ENCODE measurements around the gene SEMA4G. TPM values are rescaled to one million over a fixed set of nuclear protein-coding genes. Genes with fewer than 3 reads are reported as not detected.

The SEMA4G gene
- total and polyA plus RNA-seq, 2 of the 13 experiments (the other 11 are each of a cell fraction or from before 2014, with no cell fraction given) = 46.2 to 207 TPM

GRCh38 chr10:100993986-100994708 is 24.8 kb downstream of the SEMA4G start (continued):
- TF ChIP-seq ZNF142 (CRISPR knock-in tag; IDR thresholded peaks at IDR 0.05) (no peak), ZNF121 (CRISPR knock-in tag; IDR thresholded peaks at IDR 0.05) (no peak), SMC3 (IDR thresholded peaks at IDR 0.05; ENCODE audit: low read length) (peak; percentile 74), ZNF354B (CRISPR knock-in tag; IDR thresholded peaks at IDR 0.05) (no peak), ZNF160 (CRISPR knock-in tag; IDR thresholded peaks at IDR 0.05) (no peak), ZNF253 (CRISPR knock-in tag; IDR thresholded peaks at IDR 0.05; ENCODE audit: borderline replicate concordance) (no peak), ZFAT (CRISPR knock-in tag; conservative IDR thresholded peaks at IDR 0.05) (no peak), KLF12 (CRISPR knock-in tag; IDR thresholded peaks at IDR 0.05; ENCODE audit: borderline replicate concordance) (no peak), PAX8 (CRISPR knock-in tag; IDR thresholded peaks at IDR 0.05; ENCODE audit: borderline replicate concordance) (no peak), TFDP2 (CRISPR knock-in tag; IDR thresholded peaks at IDR 0.05) (no peak), PPARG (CRISPR knock-in tag; conservative IDR thresholded peaks at IDR 0.05) (no peak), NR0B2 (CRISPR knock-in tag; IDR thresholded peaks at IDR 0.05) (no peak), PRDM15 (CRISPR knock-in tag; IDR thresholded peaks at IDR 0.05) (no peak), ZNF496 (CRISPR knock-in tag; IDR thresholded peaks at IDR 0.05; ENCODE audit: insufficient replicate concordance) (no peak), FOSL1 (CRISPR knock-in tag; IDR thresholded peaks at IDR 0.05; ENCODE audit: borderline replicate concordance) (no peak), NFE2 (CRISPR knock-in tag; IDR thresholded peaks at IDR 0.05) (no peak), DRAP1 (CRISPR knock-in tag; IDR thresholded peaks at IDR 0.05) (no peak), BHLHE40 (IDR thresholded peaks at IDR 0.05; ENCODE audit: low read length) (no peak)
